GM12873 (cell line): Measurements from ENCODE around the gene ISM1.

Experiments
- CTCF ChIP-seq: IDR thresholded peaks from 2 replicates; pipeline ENCODE4 v1.5.1; 2012; ENCODE audit warnings: low read depth, mild to moderate bottlenecking, moderate library complexity, low read length, control low read depth; ENCODE audit not compliant: insufficient read depth; ENCODE audit errors: missing control alignments

The ISM1 gene

DNA sequence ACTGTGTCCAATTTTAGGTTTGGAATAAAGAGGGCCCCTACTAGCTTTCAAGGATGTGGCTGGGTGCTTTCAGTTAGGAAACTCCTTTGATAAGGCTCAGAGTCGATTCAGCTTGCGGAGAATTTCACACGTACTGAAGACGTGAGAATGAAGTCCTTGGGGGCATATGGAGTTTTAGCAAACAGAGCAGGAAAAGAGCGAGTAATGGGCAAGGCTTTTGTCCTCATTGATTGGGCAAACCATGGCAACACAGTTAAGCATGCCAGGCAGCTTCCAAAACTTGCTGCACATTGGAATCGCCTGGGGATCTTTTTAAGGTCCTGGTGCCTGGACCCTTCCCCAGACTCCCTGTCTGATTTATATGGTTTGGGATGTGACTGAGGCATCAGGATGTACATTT is 29.2 kb downstream of the ISM1 start:
- TF ChIP-seq CTCF: no peak

DNA sequence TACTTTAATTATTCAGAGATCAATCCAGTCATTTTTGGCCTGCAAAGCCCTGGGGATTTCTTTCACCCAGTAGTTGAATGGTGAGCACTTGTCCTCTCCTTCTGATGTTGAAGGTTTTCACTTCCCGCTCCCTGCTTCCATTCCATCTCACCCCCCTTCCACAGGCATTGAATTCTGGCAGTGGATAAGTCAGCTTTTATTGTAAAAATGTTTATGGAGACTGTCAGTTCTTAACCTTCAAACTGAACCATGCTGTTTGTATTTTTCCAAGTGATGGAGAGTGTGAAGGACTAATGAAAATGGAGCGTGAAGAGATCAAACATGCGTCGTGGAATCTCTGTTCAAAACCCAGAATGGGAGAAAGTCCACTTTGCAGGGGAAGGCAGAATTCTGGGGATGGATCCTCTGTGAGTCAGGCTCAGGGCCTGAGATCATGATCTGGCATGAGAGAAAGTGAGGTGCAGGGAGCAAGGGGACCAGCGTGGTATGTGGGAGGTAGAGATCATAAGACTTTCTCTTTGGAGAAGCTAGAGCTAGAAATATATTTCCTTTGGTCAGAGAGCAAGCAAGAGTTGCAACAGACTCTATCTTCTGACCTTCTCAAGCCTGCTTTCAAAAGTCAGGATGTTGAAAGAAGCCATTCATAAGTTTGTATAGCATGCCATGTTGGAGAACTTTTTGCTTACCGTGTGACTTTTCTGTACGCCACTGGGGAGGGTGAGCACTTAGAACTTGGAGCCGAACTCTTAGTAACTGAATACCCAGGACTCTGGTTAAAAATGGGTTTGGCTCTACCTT is 30.2 kb downstream of the ISM1 start:
- TF ChIP-seq CTCF: no peak

DNA sequence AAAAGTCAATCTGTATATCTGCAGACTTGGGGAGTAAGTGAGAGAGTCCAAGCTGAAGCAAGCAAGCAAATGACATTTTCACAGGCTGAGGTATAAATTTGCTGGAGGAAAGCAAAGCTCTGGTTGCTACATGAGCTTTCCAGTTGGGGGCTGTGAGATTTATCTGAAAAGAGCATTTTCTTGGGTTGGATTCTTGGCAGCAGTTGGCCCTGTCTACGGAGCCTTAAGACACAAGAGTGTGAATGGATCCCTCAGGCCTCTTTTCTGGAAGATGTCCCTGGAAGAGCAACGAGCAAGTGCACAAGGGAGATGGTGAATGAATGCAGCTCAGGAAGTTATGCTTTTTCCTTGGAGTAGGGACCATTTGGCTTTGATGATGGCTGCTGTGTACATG is 30.8 kb downstream of the ISM1 start:
- no peak for TF ChIP-seq CTCF

DNA sequence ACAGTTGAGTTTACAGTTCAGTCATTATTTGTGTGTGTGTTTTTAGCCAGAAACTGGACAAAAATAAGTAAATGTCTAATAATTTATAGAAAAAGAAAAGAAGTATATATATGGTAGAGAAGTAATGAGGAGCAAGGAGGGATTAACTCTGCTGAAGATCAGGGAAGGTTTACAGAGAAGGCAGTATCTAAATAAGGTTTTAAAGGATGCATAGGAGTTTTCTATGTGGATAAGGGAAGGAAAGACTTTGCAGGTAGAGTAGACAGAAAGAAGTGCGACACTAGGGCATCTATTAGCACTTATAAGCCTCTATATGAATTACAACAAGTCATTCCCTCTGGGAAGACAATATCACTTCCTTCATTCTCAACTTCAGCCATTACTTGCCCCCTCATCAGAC is 34.3 kb downstream of the ISM1 start:
- no peak for TF ChIP-seq CTCF

DNA sequence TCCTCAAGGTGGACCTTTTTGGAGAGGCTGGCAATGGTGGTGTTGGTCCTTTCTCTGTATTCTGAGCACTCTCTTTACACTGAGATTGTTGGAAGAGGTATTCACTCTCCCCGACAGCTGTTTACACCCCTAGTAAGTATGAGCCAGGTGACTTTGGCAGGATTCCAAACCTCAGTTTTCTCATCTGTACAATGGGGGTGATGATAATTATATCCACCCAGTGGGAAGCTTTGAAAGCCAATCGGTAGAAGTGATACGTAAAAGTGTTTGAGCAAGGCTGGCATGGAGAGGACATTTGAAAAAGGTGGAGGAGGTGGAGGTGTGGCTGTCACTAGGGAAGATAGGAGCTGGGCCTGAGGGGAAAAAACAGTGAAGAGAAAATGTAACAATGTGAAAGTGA is 35.5 kb downstream of the ISM1 start:
- no peak for TF ChIP-seq CTCF

- no peak for TF ChIP-seq CTCF
Observed at GRCh38 chr20:13259921-13260320, 38.8 kb downstream of the ISM1 start.

DNA sequence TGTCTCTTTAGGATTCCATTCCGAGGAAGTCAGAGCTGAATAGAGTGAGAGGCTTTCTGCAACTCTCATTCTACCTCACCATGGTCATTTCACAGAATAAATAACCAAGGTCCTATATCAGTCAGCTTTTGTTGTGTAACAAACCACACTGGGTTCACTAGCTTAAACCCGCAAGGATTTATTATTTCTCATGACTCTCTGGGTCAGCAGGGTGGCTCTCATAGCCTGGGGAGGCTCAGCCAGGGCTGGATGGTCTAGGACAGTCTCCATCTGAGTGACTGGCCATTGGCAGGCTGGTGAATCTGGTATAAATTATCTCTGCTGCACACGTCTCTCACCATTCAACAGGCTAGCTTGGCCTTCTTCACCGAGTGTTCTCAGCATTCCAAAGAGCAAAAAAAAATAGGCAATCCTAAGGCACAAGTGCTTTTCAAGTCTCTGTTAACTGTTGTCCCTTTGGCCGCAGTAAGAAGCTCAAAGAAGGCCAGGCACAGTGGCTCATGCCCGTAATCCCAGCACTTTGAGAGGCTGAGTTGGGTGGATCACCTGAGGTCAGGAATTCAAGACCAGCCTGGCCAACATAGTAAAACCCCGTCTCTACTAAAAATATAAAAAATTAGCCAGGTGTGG is 39.7 kb downstream of the ISM1 start:
- TF ChIP-seq CTCF: no peak
